Suprapubic skin (tissue), 4 donors: Measurements from ENCODE around the gene NELL1.

Experiments used
- EP300 ChIP-seq: sonication (generic); formaldehyde crosslinking; IDR thresholded peaks from one replicate; pipeline ENCODE4 v1.6.1; 2017; ENCODE audit warnings: antibody characterized with exemption
- POLR2AphosphoS5 ChIP-seq, 3 donors: sonication (generic); formaldehyde crosslinking; IDR thresholded peaks; one replicate each; pipeline ENCODE4 v1.6.1; 2017; ENCODE audit warnings: antibody characterized with exemption in 3 of 3
- TF ChIP-seq, protein P1 (sequence below), 2 donors: fragments of 200-600 bp in 1 of 2; fragments of 450-650 bp in 1 of 2; sonication (generic) in 1 of 2; IDR thresholded peaks; one replicate each; pipeline ENCODE4 v1.5.1; 2016 to 2019; ENCODE audit warnings: antibody characterized with exemption in 2 of 2, mild to moderate bottlenecking in 1 of 2, moderate library complexity in 1 of 2

GRCh38 chr11:20762116-20762844, 92.9 kb downstream of the NELL1 start:
- TF ChIP-seq, protein P1, sequence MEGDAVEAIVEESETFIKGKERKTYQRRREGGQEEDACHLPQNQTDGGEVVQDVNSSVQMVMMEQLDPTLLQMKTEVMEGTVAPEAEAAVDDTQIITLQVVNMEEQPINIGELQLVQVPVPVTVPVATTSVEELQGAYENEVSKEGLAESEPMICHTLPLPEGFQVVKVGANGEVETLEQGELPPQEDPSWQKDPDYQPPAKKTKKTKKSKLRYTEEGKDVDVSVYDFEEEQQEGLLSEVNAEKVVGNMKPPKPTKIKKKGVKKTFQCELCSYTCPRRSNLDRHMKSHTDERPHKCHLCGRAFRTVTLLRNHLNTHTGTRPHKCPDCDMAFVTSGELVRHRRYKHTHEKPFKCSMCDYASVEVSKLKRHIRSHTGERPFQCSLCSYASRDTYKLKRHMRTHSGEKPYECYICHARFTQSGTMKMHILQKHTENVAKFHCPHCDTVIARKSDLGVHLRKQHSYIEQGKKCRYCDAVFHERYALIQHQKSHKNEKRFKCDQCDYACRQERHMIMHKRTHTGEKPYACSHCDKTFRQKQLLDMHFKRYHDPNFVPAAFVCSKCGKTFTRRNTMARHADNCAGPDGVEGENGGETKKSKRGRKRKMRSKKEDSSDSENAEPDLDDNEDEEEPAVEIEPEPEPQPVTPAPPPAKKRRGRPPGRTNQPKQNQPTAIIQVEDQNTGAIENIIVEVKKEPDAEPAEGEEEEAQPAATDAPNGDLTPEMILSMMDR (IDR thresholded peaks at IDR 0.05) = no peak
- TF ChIP-seq POLR2AphosphoS5 (IDR thresholded peaks at IDR 0.05) (no peak), EP300 (no peak)
